Transverse colon (tissue), 4 donors: ENCODE measurements around the gene SAMD1.

ENCODE experiments used
- CTCF ChIP-seq, 5 experiments: fragments of 200-600 bp in 3 of 5; fragments of 450-650 bp in 2 of 5; sonication (generic) in 3 of 5; IDR thresholded peaks; 1 replicate in 2 of 5; 2 replicates in 3 of 5; pipeline ENCODE4 v1.5.1; 2016 to 2017; ENCODE audit warnings: antibody characterized with exemption in 5 of 5, inconsistent platforms in 3 of 5, mild to moderate bottlenecking in 2 of 5, moderate library complexity in 1 of 5
- EP300 ChIP-seq: sonication (generic); formaldehyde crosslinking; IDR thresholded peaks from one replicate; pipeline ENCODE4 v1.6.1; 2017; ENCODE audit warnings: antibody characterized with exemption, low read depth
- POLR2A ChIP-seq: fragments of 450-650 bp; IDR thresholded peaks from one replicate; pipeline ENCODE4 v1.6.1; 2016; ENCODE audit warnings: antibody characterized with exemption, mild to moderate bottlenecking, moderate library complexity
- POLR2AphosphoS5 ChIP-seq, 3 donors: sonication (generic); formaldehyde crosslinking; IDR thresholded peaks; one replicate each; pipeline ENCODE4 v1.6.1; 2016; ENCODE audit warnings: antibody characterized with exemption in 3 of 3

DNA sequence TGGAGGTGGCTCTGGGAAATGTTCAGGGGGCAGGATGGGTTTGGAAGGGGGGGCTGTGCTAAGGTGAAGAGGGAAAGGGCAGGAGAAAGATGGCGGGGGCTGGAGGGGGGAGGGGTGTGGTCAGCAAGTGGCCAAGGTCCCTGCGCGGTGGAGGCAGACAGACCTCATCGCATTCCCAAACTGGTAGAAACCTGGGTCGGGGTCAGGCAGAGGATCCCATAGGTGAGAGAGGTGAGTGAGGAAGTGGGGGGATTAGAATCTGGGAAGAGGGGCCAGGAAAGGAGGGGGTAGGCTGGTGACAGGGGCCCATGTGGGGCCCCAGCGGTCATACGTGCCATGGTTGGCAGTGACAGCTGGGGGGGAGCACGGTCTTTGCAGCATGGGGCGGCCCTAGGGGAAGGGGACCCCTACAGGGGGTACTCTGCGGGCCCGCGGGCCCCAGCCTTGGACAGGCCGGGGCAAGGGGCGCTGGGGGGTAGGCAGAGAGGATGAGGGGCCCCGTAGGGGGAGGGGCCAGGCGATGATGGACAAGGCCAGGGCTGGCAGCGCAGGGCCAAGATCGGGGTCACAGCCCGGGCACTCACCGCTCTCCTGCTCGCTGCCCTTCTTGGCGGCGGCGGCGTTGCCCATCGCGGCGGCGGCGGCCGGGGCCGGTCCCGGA is 26.5 kb upstream of the SAMD1 start:
- no peak for TF ChIP-seq CTCF (IDR thresholded peaks at IDR 0.05)
- no peak for TF ChIP-seq POLR2A
- no peak for TF ChIP-seq EP300
- no peak for TF ChIP-seq POLR2AphosphoS5 (IDR thresholded peaks at IDR 0.05)
